Activated B cell treated with CpG ODN at 0.5 μM for 24 hours (primary cell): ENCODE measurements around the gene CDC42BPA. TPM values are rescaled to one million over a fixed set of nuclear protein-coding genes. Genes with fewer than 3 reads are reported as not detected.

ENCODE experiments used
- ATAC-seq: fragments of 200-7000 bp; cut with Tn5 transposase; one replicate; pipeline ENCODE4 v1.10.0; 2021; ENCODE audit warnings: low read depth, mild to moderate bottlenecking, moderate library complexity
- CTCF ChIA-PET: fragments of 350-600 bp; sonication (Branson Sonifier 250); formaldehyde crosslinking; loops from one replicate; lab custom pipeline; 2021; ENCODE audit warnings: antibody characterized with exemption; lab: Charles Lee
- POLR2A ChIA-PET: fragments of 350-600 bp; sonication (Branson Sonifier 250); formaldehyde crosslinking; loops from one replicate; lab custom pipeline; 2021; ENCODE audit warnings: antibody characterized with exemption; lab: Charles Lee
- DNase-seq: peaks from one replicate; pipeline ENCODE4 v3.0.0; 2022
- H3K27ac Mint-ChIP-seq: one replicate; pipeline ENCODE4 v1.8.0; 2020; ENCODE audit warnings: mixed read lengths
- H3K27me3 Mint-ChIP-seq: one replicate; pipeline ENCODE4 v1.8.0; 2021; ENCODE audit warnings: mixed read lengths
- H3K36me3 Mint-ChIP-seq: one replicate; pipeline ENCODE4 v1.8.0; 2021; ENCODE audit warnings: low read depth, mixed read lengths
- H3K4me1 Mint-ChIP-seq: one replicate; pipeline ENCODE4 v1.8.0; 2021; ENCODE audit warnings: mixed read lengths
- H3K4me3 Mint-ChIP-seq: one replicate; pipeline ENCODE4 v1.8.0; 2020; ENCODE audit warnings: mild to moderate bottlenecking, mixed read lengths
- H3K9me3 Mint-ChIP-seq: one replicate; pipeline ENCODE4 v1.8.0; 2020; ENCODE audit warnings: mixed read lengths
- intact Hi-C: fragments of 100-400 bp; cut with micrococcal nuclease; formaldehyde crosslinking; loops from one replicate; pipeline ENCODE4 v1.15.1; 2024
- total RNA-seq: library from RNA; stranded (reverse); gene quantifications from 2 replicates; pipeline ENCODE4 v1.2.3, GENCODE V29; 2022
- TF ChIP-seq, protein P1 (sequence below): fragments of 200-600 bp; IDR thresholded peaks from one replicate; pipeline ENCODE4 v1.8.0; 2022; ENCODE audit warnings: antibody characterized with exemption, mild to moderate bottlenecking

Gene CDC42BPA
- total RNA-seq, 1 donor from 2014 or later = 0.29 TPM

DNA sequence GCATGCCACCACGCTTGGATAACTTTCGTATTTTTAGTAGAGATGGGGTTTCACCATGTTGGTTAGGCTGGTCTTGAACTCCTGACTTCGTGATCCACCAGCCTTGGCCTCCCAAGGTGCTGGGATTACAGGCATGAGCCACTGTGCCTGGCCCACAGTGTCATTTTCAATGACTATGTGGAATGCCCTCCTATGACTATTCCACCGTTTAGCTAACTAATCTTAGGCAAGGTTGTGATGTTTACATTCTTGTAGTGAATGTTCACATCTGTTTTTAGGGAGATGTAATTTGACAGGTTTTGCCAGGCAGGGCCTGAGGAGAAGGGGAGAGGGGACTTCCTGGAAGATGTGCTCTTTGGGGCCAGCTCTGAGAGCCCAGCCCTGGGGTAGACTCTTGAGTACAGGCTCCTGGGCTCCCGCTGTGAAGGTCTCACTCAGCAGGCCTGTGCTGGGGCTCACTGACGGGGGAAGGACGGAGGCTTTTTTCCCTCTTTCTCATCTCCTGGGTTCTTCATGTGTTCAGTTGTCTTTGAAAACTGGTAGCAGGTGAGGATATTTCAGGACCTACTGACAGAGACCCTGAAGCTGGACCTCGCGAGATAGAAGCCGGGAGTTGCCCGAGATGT, 365.0 kb downstream of the CDC42BPA start:
- Mint-ChIP-seq H3K27ac (no peak overlapping the region), H3K4me1 (peaks cover 43% of the 10 kb centered on the region), H3K9me3 (no peaks in the 10 kb centered on the region)

DNA sequence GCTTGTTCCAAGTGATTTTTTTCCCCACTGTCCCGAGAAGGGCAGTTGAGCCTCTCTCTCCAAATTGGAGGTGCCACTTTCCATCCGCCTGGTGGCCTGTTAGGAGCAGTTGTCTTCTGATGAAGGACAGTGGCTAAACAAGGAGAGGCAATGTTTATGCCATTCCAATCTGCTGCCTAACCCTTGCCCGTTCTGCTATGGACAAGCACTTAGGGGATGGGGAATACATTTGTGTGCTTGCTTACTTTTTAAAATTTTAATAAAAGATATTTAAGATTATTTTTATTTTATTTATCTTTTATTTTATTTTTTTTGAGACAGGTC, 366.2 kb downstream of the CDC42BPA start:
- ATAC-seq = no peak
- Mint-ChIP-seq H3K9me3 (peaks cover 2% of the 10 kb centered on the region), H3K4me1 (peaks cover 36% of the 10 kb centered on the region), H3K27me3 (no peaks in the 10 kb centered on the region), H3K27ac (no peak overlapping the region), H3K4me3 (no peak overlapping the region), H3K36me3 (peaks cover 16% of the 10 kb centered on the region)
- TF ChIP-seq, protein P1, sequence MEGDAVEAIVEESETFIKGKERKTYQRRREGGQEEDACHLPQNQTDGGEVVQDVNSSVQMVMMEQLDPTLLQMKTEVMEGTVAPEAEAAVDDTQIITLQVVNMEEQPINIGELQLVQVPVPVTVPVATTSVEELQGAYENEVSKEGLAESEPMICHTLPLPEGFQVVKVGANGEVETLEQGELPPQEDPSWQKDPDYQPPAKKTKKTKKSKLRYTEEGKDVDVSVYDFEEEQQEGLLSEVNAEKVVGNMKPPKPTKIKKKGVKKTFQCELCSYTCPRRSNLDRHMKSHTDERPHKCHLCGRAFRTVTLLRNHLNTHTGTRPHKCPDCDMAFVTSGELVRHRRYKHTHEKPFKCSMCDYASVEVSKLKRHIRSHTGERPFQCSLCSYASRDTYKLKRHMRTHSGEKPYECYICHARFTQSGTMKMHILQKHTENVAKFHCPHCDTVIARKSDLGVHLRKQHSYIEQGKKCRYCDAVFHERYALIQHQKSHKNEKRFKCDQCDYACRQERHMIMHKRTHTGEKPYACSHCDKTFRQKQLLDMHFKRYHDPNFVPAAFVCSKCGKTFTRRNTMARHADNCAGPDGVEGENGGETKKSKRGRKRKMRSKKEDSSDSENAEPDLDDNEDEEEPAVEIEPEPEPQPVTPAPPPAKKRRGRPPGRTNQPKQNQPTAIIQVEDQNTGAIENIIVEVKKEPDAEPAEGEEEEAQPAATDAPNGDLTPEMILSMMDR = no peak
- no peak for DNase-seq
- intact Hi-C loops = no loop called here
- POLR2A ChIA-PET = no interaction called here
- CTCF ChIA-PET = no interaction called here

More for the DNA sequence above, 365.0 kb downstream of the CDC42BPA start:
- H3K4me3 Mint-ChIP-seq = no peak overlapping the region
- ChIA-PET CTCF (no interaction called here), POLR2A (no interaction called here)
- ATAC-seq (no peak), DNase-seq (no peak)
- TF ChIP-seq, protein P1 = no peak
- H3K27me3 Mint-ChIP-seq = no peaks in the 10 kb centered on the region
- H3K36me3 Mint-ChIP-seq = peaks cover 17% of the 10 kb centered on the region
- intact Hi-C loops = no loop called here

DNA sequence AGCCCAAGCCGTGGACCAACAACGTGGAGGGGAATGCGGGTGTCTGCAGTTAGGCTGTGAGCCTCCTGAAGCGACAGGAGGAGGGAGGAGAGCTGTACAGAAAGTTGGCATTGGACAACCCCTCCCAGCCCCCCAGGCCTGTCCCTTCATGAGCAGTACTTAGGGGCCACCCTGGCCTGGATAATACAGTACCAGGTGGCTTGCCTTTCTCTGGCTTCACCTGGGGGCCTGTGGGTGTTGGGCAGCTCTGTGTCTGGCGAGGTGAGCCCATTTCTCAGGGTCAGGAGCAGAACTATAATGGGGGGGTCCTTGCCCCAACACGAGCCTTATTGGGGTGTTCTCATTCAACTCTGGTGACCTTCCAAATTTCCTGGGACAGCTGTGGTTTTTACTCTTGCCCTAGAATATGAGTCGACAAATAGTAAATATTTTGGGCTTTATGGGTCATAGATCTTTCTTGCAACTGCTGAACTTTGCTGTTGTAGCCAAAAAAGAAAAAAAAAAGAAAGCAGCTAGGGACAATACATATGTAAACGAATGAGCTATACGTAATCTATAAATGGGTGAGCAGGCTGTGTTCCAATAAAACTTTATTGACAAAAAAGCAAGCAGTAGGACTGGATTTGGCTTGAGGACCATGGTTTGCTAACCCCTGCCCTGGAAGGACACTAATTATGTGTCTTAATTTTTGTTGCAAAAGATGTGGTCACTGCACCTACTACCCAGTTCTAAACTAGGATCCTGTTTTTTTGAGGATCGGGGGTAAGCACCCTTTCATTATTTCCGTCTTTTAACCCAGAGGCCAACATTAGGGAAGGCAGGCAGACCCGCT, 366.8 kb downstream of the CDC42BPA start:
- Mint-ChIP-seq H3K27ac (no peak overlapping the region), H3K36me3 (peaks cover 16% of the 10 kb centered on the region), H3K4me1 (peaks cover 39% of the 10 kb centered on the region), H3K4me3 (no peak overlapping the region), H3K27me3 (no peaks in the 10 kb centered on the region), H3K9me3 (peaks cover 2% of the 10 kb centered on the region)
- no peak for ATAC-seq
- ChIA-PET CTCF (no interaction called here), POLR2A (no interaction called here)
- intact Hi-C loops = no loop called here
- DNase-seq = no peak
- TF ChIP-seq, protein P1 = no peak

DNA sequence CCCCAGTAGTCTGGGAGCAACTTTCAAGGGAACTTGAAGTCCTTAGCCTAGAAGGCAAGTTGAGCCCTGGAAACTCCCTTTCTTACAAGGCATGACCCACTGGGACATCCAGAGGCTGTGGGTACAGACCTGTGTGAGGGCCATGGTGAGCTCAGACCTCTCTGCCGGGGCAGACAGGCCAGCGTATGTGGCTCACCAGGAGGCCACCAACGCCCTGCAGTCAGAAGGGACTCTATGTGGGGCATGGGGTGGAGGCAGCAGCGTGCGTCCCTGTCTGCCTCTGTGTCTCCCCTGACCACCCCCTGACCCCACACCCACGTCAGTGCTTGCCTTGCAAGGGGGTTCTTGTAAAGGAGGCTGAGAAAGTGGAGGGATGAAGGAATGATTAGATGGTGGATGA, 367.4 kb downstream of the CDC42BPA start:
- DNase-seq = no peak
- H3K9me3 Mint-ChIP-seq = peaks cover 2% of the 10 kb centered on the region
- TF ChIP-seq, protein P1 = no peak
- POLR2A ChIA-PET = interaction anchor here (1.3 kb wide), 1 partner anchor 11 kb away, joined by 4 read pairs; the partner anchor contains the start of gene COQ8A
- CTCF ChIA-PET = no interaction called here
- H3K4me3 Mint-ChIP-seq = no peak overlapping the region
- no peak for ATAC-seq
- intact Hi-C loops = no loop called here
- no peak overlapping the region for H3K27ac Mint-ChIP-seq
- peaks cover 16% of the 10 kb centered on the region for H3K36me3 Mint-ChIP-seq
- H3K4me1 Mint-ChIP-seq = peaks cover 44% of the 10 kb centered on the region
- no peaks in the 10 kb centered on the region for H3K27me3 Mint-ChIP-seq

DNA sequence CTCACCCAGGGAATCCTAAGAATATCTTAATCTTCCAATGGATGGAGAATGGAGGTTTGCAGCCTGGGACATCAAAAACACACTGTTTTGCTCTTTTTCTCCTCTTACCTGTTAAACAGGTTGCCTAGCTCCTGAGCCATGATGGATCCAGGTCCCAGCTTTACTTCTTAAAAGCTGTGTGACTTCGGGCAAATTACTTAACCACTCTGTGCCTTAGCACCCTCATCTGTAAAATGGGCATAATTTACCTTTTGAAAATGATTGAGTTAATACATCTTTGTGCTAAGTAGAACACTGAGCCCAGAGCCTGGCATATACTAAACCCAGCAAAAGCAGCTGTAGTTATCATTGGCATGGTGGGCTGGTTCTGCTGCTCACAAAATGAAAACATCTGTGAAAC, 368.0 kb downstream of the CDC42BPA start:
- intact Hi-C loops = no loop called here
- TF ChIP-seq, protein P1 = no peak
- H3K4me1 Mint-ChIP-seq = peaks cover 49% of the 10 kb centered on the region
- H3K27ac Mint-ChIP-seq = no peak overlapping the region
- CTCF ChIA-PET = no interaction called here
- POLR2A ChIA-PET = interaction anchor here (1.3 kb wide), 1 partner anchor 10 kb away, joined by 4 read pairs; the partner anchor contains the start of gene COQ8A
- no peak for ATAC-seq
- no peak overlapping the region for H3K4me3 Mint-ChIP-seq
- H3K27me3 Mint-ChIP-seq = no peaks in the 10 kb centered on the region
- no peak for DNase-seq
- peaks cover 17% of the 10 kb centered on the region for H3K36me3 Mint-ChIP-seq
- peaks cover 2% of the 10 kb centered on the region for H3K9me3 Mint-ChIP-seq
